ENCODE results near the gene CELA2B. TPM values are rescaled to one million over a fixed set of nuclear protein-coding genes. Genes with fewer than 3 reads are reported as not detected.
"Not testable (repeated sequence)": the region's sequence is repeated elsewhere in the genome, so short reads cannot be mapped to it uniquely, and the experiment has no call there.

The CELA2B gene
- total and polyA plus RNA-seq, 7 donors: 0.36 TPM; not detected in 6

- Histone ChIP-seq H3K27ac (no peak overlapping the region), H3K9me3 (no peaks in the 10 kb centered on the region), H3K4me3 (no peak overlapping the region), H3K27me3 (ENCODE audit: insufficient read depth in 3 of 3, low read length in 2 of 3) (no peaks in the 10 kb centered on the region), H3K36me3 (ENCODE audit: insufficient read depth in 1 of 2, low read depth in 1 of 2) (no peaks in the 10 kb centered on the region), H3K4me1 (no peaks in the 10 kb centered on the region)
- WGBS, 3 donors: 86 to 90% (median 87%) methylated on average over 9 of the region's 9 CpGs
- ATAC-seq: no peak
- no peak for DNase-seq
- intact Hi-C loops (cut with DNase I): loop anchor here in 1 of 2 donors (10.0 kb wide), 1 partner anchor 309 kb away; no protein-coding TSS in a partner anchor
- no peak for TF ChIP-seq CTCF (IDR thresholded peaks at IDR 0.05)
Observed at GRCh38 chr1:15433471-15433870, 42.4 kb upstream of the CELA2B start.

GRCh38 chr1:15434739-15435138 lies 41.2 kb upstream of the CELA2B start:
- DNase-seq; H3K36me3 ChIP-seq (ENCODE audit: insufficient read depth in 1 of 2, low read depth in 1 of 2); ATAC-seq; H3K27me3 ChIP-seq (ENCODE audit: insufficient read depth in 3 of 3, low read length in 2 of 3); H3K9me3 ChIP-seq; H3K4me3 ChIP-seq; H3K4me1 ChIP-seq; H3K27ac ChIP-seq: not testable (repeated sequence)
- intact Hi-C loops (cut with DNase I): loop anchor here in 1 of 2 donors (10.0 kb wide), 1 partner anchor 310 kb away; no protein-coding TSS in a partner anchor
- 73 to 78% (median 78%) methylated on average over 8 of the region's 8 CpGs for WGBS, 3 donors

- Histone ChIP-seq H3K4me1 (no peaks in the 10 kb centered on the region), H3K27ac (no peak overlapping the region), H3K9me3 (no peaks in the 10 kb centered on the region), H3K27me3 (ENCODE audit: insufficient read depth in 3 of 3, low read length in 2 of 3) (no peaks in the 10 kb centered on the region), H3K4me3 (no peak overlapping the region), H3K36me3 (ENCODE audit: insufficient read depth in 1 of 2, low read depth in 1 of 2) (no peaks in the 10 kb centered on the region)
- DNase-seq: no peak
- whole genome bisulfite sequencing, 3 donors: 96 to 98% (median 96%) methylated on average over 17 of the region's 17 CpGs
- ATAC-seq: no peak
- TF ChIP-seq CTCF (IDR thresholded peaks at IDR 0.05): no peak
- intact Hi-C loops (cut with DNase I): loop anchor here in 1 of 2 donors (10.0 kb wide), 1 partner anchor 311 kb away; no protein-coding TSS in a partner anchor
Observed at GRCh38 chr1:15435239-15436077, 40.4 kb upstream of the CELA2B start.

- H3K27me3 ChIP-seq (ENCODE audit: insufficient read depth in 3 of 3, low read length in 2 of 3): no peaks in the 10 kb centered on the region
- ATAC-seq (no peak), DNase-seq (no peak)
- H3K4me1 ChIP-seq: no peaks in the 10 kb centered on the region
- TF ChIP-seq CTCF (IDR thresholded peaks at IDR 0.05): no peak
- WGBS, 3 donors: 95 to 98% (median 98%) methylated on average over 6 of the region's 6 CpGs
- no peaks in the 10 kb centered on the region for H3K36me3 ChIP-seq (ENCODE audit: insufficient read depth in 1 of 2, low read depth in 1 of 2)
- H3K9me3 ChIP-seq: no peaks in the 10 kb centered on the region
- intact Hi-C loops (cut with DNase I): loop anchor here in 1 of 2 donors (10.0 kb wide), 1 partner anchor 312 kb away; no protein-coding TSS in a partner anchor
- no peak overlapping the region for H3K4me3 ChIP-seq
- no peak overlapping the region for H3K27ac ChIP-seq
Observed at GRCh38 chr1:15436881-15437442, 38.9 kb upstream of the CELA2B start.

GRCh38 chr1:15439325-15439724 lies 36.6 kb upstream of the CELA2B start:
- intact Hi-C loops (cut with DNase I): loop anchor here in 1 of 2 donors (10.0 kb wide), 1 partner anchor 315 kb away; no protein-coding TSS in a partner anchor
- no peak overlapping the region for H3K4me3 ChIP-seq
- H3K36me3 ChIP-seq (ENCODE audit: insufficient read depth in 1 of 2, low read depth in 1 of 2): no peaks in the 10 kb centered on the region
- ATAC-seq: no peak
- no peaks in the 10 kb centered on the region for H3K27me3 ChIP-seq (ENCODE audit: insufficient read depth in 3 of 3, low read length in 2 of 3)
- TF ChIP-seq CTCF (IDR thresholded peaks at IDR 0.05): no peak
- WGBS, 3 donors: 93 to 97% (median 95%) methylated on average over 14 of the region's 14 CpGs
- no peak overlapping the region for H3K27ac ChIP-seq
- no peak for DNase-seq
- H3K4me1 ChIP-seq: no peaks in the 10 kb centered on the region
- H3K9me3 ChIP-seq: no peaks in the 10 kb centered on the region
